ENCODE results near the gene CPLX1. TPM values are rescaled to one million over a fixed set of nuclear protein-coding genes. Genes with fewer than 3 reads are reported as not detected.

Gene CPLX1
- total and polyA plus RNA-seq, 2 experiments from 2014 or later: 0.79 to 1.8 TPM

- Histone ChIP-seq H3K36me3 (no peaks in the 10 kb centered on the region), H3K9me3 (ENCODE audit: low read depth) (no peaks in the 10 kb centered on the region), H3K27ac (no peak overlapping the region), H3K27me3 (peaks cover 22% of the 10 kb centered on the region), H3K4me3 (no peak overlapping the region), H3K4me1 (ENCODE audit: low read depth) (no peaks in the 10 kb centered on the region)
- no peak for DNase-seq (ENCODE audit: low read depth in 1 of 2, low spot score in 1 of 2)
- TF ChIP-seq CTCF (IDR thresholded peaks at IDR 0.05; ENCODE audit: low read depth, low read length): no peak
Measured at GRCh38 chr4:832108-832507, 6.2 kb upstream of the CPLX1 start.

- H3K4me3 ChIP-seq: no peak overlapping the region
- no peaks in the 10 kb centered on the region for H3K36me3 ChIP-seq
- no peaks in the 10 kb centered on the region for H3K9me3 ChIP-seq (ENCODE audit: low read depth)
- no peak overlapping the region for H3K27ac ChIP-seq
- peaks cover 29% of the 10 kb centered on the region for H3K27me3 ChIP-seq
- no peaks in the 10 kb centered on the region for H3K4me1 ChIP-seq (ENCODE audit: low read depth)
- DNase-seq (ENCODE audit: low read depth in 1 of 2, low spot score in 1 of 2): no peak
- no peak for TF ChIP-seq CTCF (IDR thresholded peaks at IDR 0.05; ENCODE audit: low read depth, low read length)
Measured at GRCh38 chr4:831483-831805, 5.5 kb upstream of the CPLX1 start.

GRCh38 chr4:830601-831482, 4.9 kb upstream of the CPLX1 start:
- TF ChIP-seq CTCF (IDR thresholded peaks at IDR 0.05; ENCODE audit: low read depth, low read length): no peak
- no peaks in the 10 kb centered on the region for H3K36me3 ChIP-seq
- H3K27me3 ChIP-seq: peaks cover 31% of the 10 kb centered on the region
- H3K9me3 ChIP-seq (ENCODE audit: low read depth): no peaks in the 10 kb centered on the region
- no peak overlapping the region for H3K4me3 ChIP-seq
- H3K4me1 ChIP-seq (ENCODE audit: low read depth): no peaks in the 10 kb centered on the region
- no peak overlapping the region for H3K27ac ChIP-seq
- no peak for DNase-seq (ENCODE audit: low read depth in 1 of 2, low spot score in 1 of 2)

GRCh38 chr4:829761-830600, 4.1 kb upstream of the CPLX1 start:
- no peak for TF ChIP-seq CTCF (IDR thresholded peaks at IDR 0.05; ENCODE audit: low read depth, low read length)
- H3K27ac ChIP-seq: no peak overlapping the region
- DNase-seq (ENCODE audit: low read depth in 1 of 2, low spot score in 1 of 2): no peak
- H3K36me3 ChIP-seq: no peaks in the 10 kb centered on the region
- H3K4me3 ChIP-seq: no peak overlapping the region
- H3K27me3 ChIP-seq: peaks cover 40% of the 10 kb centered on the region
- H3K4me1 ChIP-seq (ENCODE audit: low read depth): no peaks in the 10 kb centered on the region
- no peaks in the 10 kb centered on the region for H3K9me3 ChIP-seq (ENCODE audit: low read depth)

GRCh38 chr4:829291-829690, 3.4 kb upstream of the CPLX1 start:
- H3K9me3 ChIP-seq (ENCODE audit: low read depth): no peaks in the 10 kb centered on the region
- peaks cover 46% of the 10 kb centered on the region for H3K27me3 ChIP-seq
- no peak overlapping the region for H3K4me3 ChIP-seq
- no peaks in the 10 kb centered on the region for H3K36me3 ChIP-seq
- DNase-seq (ENCODE audit: low read depth in 1 of 2, low spot score in 1 of 2): no peak
- no peaks in the 10 kb centered on the region for H3K4me1 ChIP-seq (ENCODE audit: low read depth)
- H3K27ac ChIP-seq: no peak overlapping the region
- TF ChIP-seq CTCF (IDR thresholded peaks at IDR 0.05; ENCODE audit: low read depth, low read length): no peak
